WTC11 (cell line): ENCODE measurements around the gene MTMR2.

Source experiments
- ATF3 ChIP-seq: sonication (generic); formaldehyde crosslinking; conservative IDR thresholded peaks from 2 replicates; pipeline ENCODE4 v1.8.1; 2022; ENCODE audit warnings: mild to moderate bottlenecking, missing genetic modification reagents
- ATF6 ChIP-seq: sonication (generic); formaldehyde crosslinking; IDR thresholded peaks from 2 replicates; pipeline ENCODE4 v1.8.1; 2023; ENCODE audit warnings: mild to moderate bottlenecking, missing genetic modification reagents
- CREB1 ChIP-seq: sonication (generic); formaldehyde crosslinking; IDR thresholded peaks from 2 replicates; pipeline ENCODE4 v1.8.0; 2023; ENCODE audit warnings: mild to moderate bottlenecking, missing genetic modification reagents
- CTCF ChIP-seq: fragments of 200-600 bp; IDR thresholded peaks from 2 replicates; pipeline ENCODE4 v1.8.0; 2022; ENCODE audit warnings: antibody characterized with exemption
- E2F1 ChIP-seq: sonication (generic); formaldehyde crosslinking; IDR thresholded peaks from 2 replicates; pipeline ENCODE4 v1.8.0; 2022; ENCODE audit warnings: mild to moderate bottlenecking, missing genetic modification reagents
- GTF2I ChIP-seq: fragments of 250-450 bp; sonication (Bioruptor Pico); conservative IDR thresholded peaks from 2 replicates; pipeline ENCODE4 v1.4.0; 2021; ENCODE audit warnings: mild to moderate bottlenecking
- MAX ChIP-seq: sonication (generic); formaldehyde crosslinking; IDR thresholded peaks from 2 replicates; pipeline ENCODE4 v1.8.0; 2022; ENCODE audit warnings: mild to moderate bottlenecking, missing genetic modification reagents
- TCF7 ChIP-seq: sonication (generic); formaldehyde crosslinking; IDR thresholded peaks from 2 replicates; pipeline ENCODE4 v1.8.0; 2022; ENCODE audit warnings: mild to moderate bottlenecking, low read depth, missing genetic modification reagents, moderate library complexity
- USF2 ChIP-seq: sonication (generic); formaldehyde crosslinking; IDR thresholded peaks from 2 replicates; pipeline ENCODE4 v1.8.1; 2023; ENCODE audit warnings: mild to moderate bottlenecking, missing genetic modification reagents, moderate library complexity

- TF ChIP-seq CTCF (no peak), USF2 (CRISPR knock-in tag) (no peak), CREB1 (no peak), ATF6 (CRISPR knock-in tag) (no peak), TCF7 (CRISPR knock-in tag) (no peak), E2F1 (no peak), MAX (CRISPR knock-in tag) (no peak), GTF2I (CRISPR knock-in tag) (no peak), ATF3 (CRISPR knock-in tag) (no peak)
These were observed 132.2 kb downstream of the MTMR2 start for GRCh38 chr11:95791709-95792033.
